Measurements from ENCODE around the gene OR12D1. TPM values are rescaled to one million over a fixed set of nuclear protein-coding genes. Genes with fewer than 3 reads are reported as not detected.

OR12D1 gene
- total RNA-seq, 4 donors from 2014 or later = not detected

- Histone ChIP-seq H3K4me1 (no peaks in the 10 kb centered on the region), H3K27ac (no peak overlapping the region), H3K36me3 (no peaks in the 10 kb centered on the region), H3K4me3 (replicated peaks in 1 of 3) (no peak overlapping the region), H3K27me3 (no peaks in the 10 kb centered on the region), H3K9me3 (no peaks in the 10 kb centered on the region)
- WGBS, 2 donors = 93 to 96% methylated on average over 1 of the region's 1 CpG
- no peak for DNase-seq
- TF ChIP-seq POLR2A (IDR thresholded peaks at IDR 0.05) = no peak
- TF ChIP-seq CTCF (IDR thresholded peaks at IDR 0.05) = no peak
- intact Hi-C loops (cut with DNase I) = no loop called here
Measured at GRCh38 chr6:29447670-29448069, 32.9 kb downstream of the OR12D1 start.

GRCh38 chr6:29451471-29452193 is 36.9 kb downstream of the OR12D1 start:
- H3K4me3 ChIP-seq (replicated peaks in 1 of 3) = no peak overlapping the region
- no peaks in the 10 kb centered on the region for H3K4me1 ChIP-seq
- no peaks in the 10 kb centered on the region for H3K9me3 ChIP-seq
- intact Hi-C loops (cut with DNase I) = no loop called here
- H3K27me3 ChIP-seq = no peaks in the 10 kb centered on the region
- WGBS, 2 donors = 72 to 84% methylated on average over 3 of the region's 3 CpGs
- no peak for DNase-seq
- no peaks in the 10 kb centered on the region for H3K36me3 ChIP-seq
- no peak for TF ChIP-seq POLR2A (IDR thresholded peaks at IDR 0.05)
- TF ChIP-seq CTCF (IDR thresholded peaks at IDR 0.05) = no peak
- no peak overlapping the region for H3K27ac ChIP-seq

- TF ChIP-seq POLR2A (IDR thresholded peaks at IDR 0.05) (no peak), CTCF (IDR thresholded peaks at IDR 0.05) (no peak)
- 69 to 74% methylated on average over 2 of the region's 2 CpGs for WGBS, 2 donors
Measured at GRCh38 chr6:29456971-29457370, 42.2 kb downstream of the OR12D1 start, which contains the start of the genes OR11A1 and OR2H1. OR11A1 (minus strand) TSS chr6:29457071; CDS start chr6:29427641, 29,430 bp downstream. OR2H1 (plus strand) TSS chr6:29457155; CDS start chr6:29461770, 4,615 bp downstream.

GRCh38 chr6:29461021-29461814 is 46.5 kb downstream of the OR12D1 start:
- 72 to 82% methylated on average over 5 of the region's 5 CpGs for WGBS, 2 donors
- Histone ChIP-seq H3K4me1 (no peaks in the 10 kb centered on the region), H3K36me3 (no peaks in the 10 kb centered on the region), H3K27me3 (no peaks in the 10 kb centered on the region), H3K9me3 (no peaks in the 10 kb centered on the region), H3K4me3 (replicated peaks in 1 of 3) (no peak overlapping the region), H3K27ac (no peak overlapping the region)
- intact Hi-C loops (cut with DNase I) = no loop called here
- no peak for TF ChIP-seq CTCF (IDR thresholded peaks at IDR 0.05)
- TF ChIP-seq POLR2A (IDR thresholded peaks at IDR 0.05) = no peak
- no peak for DNase-seq

More at GRCh38 chr6:29456971-29457370, 42.2 kb downstream of the OR12D1 start, which contains the start of the genes OR11A1 and OR2H1:
- H3K36me3 ChIP-seq = no peaks in the 10 kb centered on the region
- H3K4me1 ChIP-seq = no peaks in the 10 kb centered on the region
- H3K27me3 ChIP-seq = no peaks in the 10 kb centered on the region
- no peak within 1 kb of the TSS for H3K4me3 ChIP-seq (replicated peaks in 1 of 3)
- intact Hi-C loops (cut with DNase I) = no loop called here
- H3K9me3 ChIP-seq = no peaks in the 10 kb centered on the region
- DNase-seq = no peak
- no peak within 1 kb of the TSS for H3K27ac ChIP-seq

- Histone ChIP-seq H3K4me3 (replicated peaks in 1 of 3) (no peak overlapping the region), H3K9me3 (no peaks in the 10 kb centered on the region), H3K27me3 (no peaks in the 10 kb centered on the region), H3K27ac (no peak overlapping the region), H3K4me1 (no peaks in the 10 kb centered on the region), H3K36me3 (no peaks in the 10 kb centered on the region)
- TF ChIP-seq CTCF (IDR thresholded peaks at IDR 0.05) (no peak), POLR2A (IDR thresholded peaks at IDR 0.05) (no peak)
- intact Hi-C loops (cut with DNase I) = no loop called here
- 82 to 90% methylated on average over 6 of the region's 6 CpGs for WGBS, 2 donors
- DNase-seq = no peak
Measured at GRCh38 chr6:29462022-29462421, 47.3 kb downstream of the OR12D1 start.
